HG03175 (cell line): ENCODE data around the gene BCL2L14.

Experiments
- ATAC-seq: cut with Tn5 transposase; IDR thresholded peaks from one replicate; pipeline ENCODE4 v1.9.1; 2021; ENCODE audit warnings: mild to moderate bottlenecking, moderate library complexity; ENCODE audit not compliant: unreplicated experiment

Gene BCL2L14

GRCh38 chr12:12070674-12071656 is at the start of gene BCL2L14:
BCL2L14 (plus strand) TSS chr12:12070939; CDS start chr12:12079306, 8,367 bp downstream.
- ATAC-seq = no peak

- ATAC-seq = no peak
These were observed 48.3 kb upstream of the BCL2L14 start for GRCh38 chr12:12022306-12022936.

- ATAC-seq = no peak
These were observed 47.3 kb upstream of the BCL2L14 start for GRCh38 chr12:12023456-12023855.

GRCh38 chr12:12024911-12025682 is 45.6 kb upstream of the BCL2L14 start:
- peak; percentile 87 for ATAC-seq

DNA sequence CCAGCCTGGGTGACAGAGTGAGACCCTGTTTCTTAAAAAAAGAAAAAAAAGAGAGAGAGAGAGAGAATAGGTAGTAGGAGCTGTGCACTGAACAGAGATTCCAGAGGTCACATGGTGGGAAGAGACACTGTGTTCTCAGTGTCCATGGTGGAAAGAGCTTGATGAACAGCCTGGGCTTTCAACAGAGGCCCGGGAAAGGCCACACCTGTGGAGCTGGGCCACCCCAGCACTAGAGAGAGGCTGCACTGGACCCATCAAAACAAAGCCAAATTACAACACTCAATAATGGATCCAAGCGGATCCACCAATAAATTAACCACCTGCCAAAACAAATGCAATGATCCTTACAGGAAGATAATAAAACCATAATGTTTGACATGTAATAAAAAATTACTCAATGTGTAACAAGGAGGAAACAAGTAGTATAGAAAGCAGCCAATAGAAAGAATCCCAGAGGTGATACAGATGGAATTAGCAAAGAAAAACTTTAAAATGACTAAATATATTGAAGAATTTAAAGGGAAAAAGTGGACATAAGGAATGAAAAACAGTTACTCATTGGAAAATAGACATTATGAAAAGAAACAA is 44.8 kb upstream of the BCL2L14 start:
- no peak for ATAC-seq

- no peak for ATAC-seq
These were observed 41.9 kb upstream of the BCL2L14 start for GRCh38 chr12:12028668-12029402.

GRCh38 chr12:12029653-12030052 is 41.1 kb upstream of the BCL2L14 start:
- no peak for ATAC-seq

DNA sequence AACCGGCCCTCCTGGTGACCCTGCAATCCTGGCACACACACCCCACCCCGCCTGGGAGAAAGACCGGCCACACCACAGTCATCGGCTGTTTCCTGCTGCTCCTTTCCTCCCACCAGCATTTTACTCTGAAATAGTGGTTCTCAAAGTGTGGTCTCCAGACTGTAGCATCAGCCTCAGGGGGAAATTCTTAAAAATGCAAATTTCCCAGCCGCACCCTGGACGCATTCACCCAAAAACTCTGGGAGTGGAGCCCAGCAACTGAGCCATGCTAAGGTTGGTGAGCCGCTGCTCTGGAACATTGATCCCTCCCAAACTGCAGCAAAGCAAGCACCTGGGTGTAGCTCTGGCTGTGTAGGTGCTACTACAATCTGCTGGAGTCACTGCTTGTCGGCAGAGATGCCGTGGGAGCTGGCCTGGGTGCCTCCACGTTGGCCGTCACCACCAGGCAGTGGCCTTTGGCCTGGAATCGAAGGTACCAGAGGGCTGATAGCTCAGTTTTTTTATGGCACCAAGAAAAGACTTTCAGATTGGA is 38.4 kb upstream of the BCL2L14 start:
- ATAC-seq = peak; percentile 18

GRCh38 chr12:12032851-12033797 is 37.6 kb upstream of the BCL2L14 start:
- peak; percentile 38 for ATAC-seq

DNA sequence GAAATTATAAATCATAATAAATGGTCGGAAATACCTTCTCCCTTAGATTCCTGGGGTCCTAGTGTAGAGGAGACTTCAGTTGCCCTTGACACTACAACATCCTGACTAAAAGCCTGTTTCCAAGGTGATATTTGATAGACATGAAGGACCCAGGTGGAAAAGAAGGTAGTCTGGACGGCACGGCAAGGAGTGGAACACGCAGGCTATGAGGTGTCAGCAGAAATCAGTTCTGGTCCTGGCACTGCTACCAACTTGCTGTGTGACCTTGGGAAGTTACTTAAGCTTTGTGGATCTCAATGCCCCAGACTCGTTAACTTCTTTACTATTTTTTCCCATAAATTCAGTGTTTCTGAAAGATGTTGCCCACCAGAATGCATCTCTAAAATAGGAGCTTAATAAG is 36.9 kb upstream of the BCL2L14 start:
- no peak for ATAC-seq

DNA sequence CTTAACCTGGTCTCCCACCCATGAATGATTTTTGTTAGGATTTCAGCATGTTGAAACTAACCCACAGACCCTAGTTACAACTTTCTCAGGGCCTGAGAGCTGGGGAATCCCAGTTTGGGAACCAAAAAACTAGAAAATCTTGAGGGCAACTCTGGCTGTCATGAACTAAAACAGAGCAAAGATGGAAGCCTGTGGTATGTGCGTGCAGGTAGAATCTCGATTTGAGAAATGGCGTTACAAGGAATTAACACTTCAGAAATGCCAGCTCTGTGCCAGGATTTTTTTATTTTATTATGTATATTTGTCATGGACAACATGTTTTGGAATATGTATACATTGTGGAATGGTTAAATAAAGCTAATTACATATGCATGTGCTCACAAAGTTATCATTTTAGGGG is 36.4 kb upstream of the BCL2L14 start:
- no peak for ATAC-seq

GRCh38 chr12:12035229-12035628 is 35.5 kb upstream of the BCL2L14 start:
- ATAC-seq = no peak

DNA sequence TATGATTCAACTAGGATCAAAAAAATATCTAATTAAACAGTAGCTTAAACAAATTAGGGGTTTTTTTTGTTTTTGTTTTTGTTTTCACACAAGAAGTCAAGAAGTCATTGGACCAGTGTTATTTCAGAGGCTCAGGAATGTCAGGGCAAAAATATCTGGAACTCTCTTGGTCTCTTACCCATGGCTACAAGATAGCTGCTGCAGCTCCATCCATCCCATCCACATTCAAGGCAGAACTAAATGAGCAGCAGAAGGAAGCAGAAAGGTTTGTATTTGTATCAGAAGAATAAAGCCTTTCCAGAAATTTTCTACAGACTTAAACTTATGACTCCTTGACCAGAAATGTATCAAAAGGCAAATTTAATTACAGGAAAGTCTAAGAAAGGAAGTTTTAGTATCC is 33.8 kb upstream of the BCL2L14 start:
- no peak for ATAC-seq

- no peak for ATAC-seq
These were observed 30.8 kb upstream of the BCL2L14 start for GRCh38 chr12:12039897-12040296.

DNA sequence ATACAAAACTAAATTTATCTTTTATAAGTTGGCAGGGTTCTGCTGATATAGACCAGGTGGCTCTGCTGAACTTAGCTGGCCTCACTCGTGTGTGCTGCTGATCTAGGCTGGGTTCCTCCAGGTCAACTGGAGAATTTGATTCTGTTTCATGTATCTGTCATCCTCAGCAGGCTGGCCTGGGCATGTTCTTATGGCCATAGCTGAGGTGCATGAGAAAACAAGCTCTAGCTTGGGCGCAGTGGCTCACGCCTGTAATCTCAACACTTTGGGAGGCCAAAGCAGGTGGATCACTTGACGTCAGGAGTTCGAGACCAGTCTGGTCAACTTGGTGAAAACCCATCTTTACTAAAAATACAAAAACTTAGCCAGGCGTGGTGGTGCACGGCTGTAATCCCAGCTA is 24.3 kb upstream of the BCL2L14 start:
- no peak for ATAC-seq

DNA sequence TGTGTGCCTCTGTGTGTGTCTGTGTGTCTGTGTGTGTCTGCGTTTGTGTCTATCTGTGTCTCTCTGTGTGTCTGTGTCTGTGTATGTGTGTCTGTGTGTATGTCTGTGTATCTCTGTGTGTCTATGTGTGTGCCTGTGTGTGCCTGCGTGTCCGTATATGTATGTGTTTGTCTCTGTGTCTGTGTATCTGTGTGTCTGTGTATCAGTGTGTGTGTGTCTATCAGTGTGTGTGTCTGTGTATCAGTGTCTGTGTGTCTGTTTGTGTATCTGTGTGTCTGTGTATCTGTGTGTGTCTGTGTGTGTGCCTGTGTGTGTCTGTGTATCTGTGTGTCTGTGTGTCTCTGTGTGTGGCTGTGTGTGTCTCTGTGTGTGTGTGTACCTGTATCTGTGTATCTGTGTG is 23.1 kb upstream of the BCL2L14 start:
- ATAC-seq = no peak

DNA sequence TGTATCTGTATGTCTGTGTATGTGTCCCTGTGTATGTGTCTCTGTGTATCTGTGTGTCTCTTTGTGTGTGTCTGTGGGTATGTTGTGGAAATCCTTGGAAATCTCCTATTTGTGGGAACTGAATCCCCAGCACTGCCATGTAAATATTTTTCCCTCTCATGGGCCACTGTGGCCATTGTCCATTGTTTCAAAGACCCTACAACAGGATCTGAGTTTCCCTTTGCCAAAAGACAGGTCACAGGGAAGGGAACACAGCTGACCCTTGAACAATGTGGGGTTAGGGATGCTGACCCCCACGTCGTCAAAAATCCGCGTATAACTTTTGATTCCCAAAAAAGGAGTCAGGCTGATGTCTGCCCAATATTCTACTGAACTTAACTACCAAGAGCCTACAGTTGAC is 22.5 kb upstream of the BCL2L14 start:
- ATAC-seq = no peak

- no peak for ATAC-seq
These were observed 22.0 kb upstream of the BCL2L14 start for GRCh38 chr12:12048714-12049113.

DNA sequence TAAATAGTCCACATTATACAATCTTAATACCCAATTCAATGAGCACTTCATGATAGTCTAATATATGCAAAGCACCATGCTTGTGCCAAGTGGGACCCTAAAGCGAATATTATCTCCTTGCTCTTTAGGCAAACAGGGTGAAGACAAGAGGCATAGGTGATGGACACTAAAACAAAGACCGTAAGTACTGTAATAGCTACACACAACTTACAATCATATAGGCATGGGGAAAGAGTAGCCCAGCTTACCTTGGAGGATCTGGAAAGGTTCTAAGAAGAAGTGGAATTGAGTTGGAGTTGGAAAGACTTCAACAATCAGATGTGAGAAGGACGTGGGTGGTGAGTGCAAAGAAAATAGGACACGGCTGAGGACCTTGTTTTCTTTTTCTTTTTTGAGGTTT is 19.1 kb upstream of the BCL2L14 start:
- ATAC-seq = no peak
